Cardiac muscle cell (in vitro differentiated cells and primary cell): ENCODE measurements around the gene NT5M. TPM values are rescaled to one million over a fixed set of nuclear protein-coding genes. Genes with fewer than 3 reads are reported as not detected.

Source experiments
- DNase-seq, 2 donors: peaks; one replicate each; pipeline versions ENCODE4 v3.0.0 to v3.0.0-alpha.2; 2010 to 2017; ENCODE audit warnings: low read depth in 1 of 2, low spot score in 1 of 2
- H3K27ac ChIP-seq: fragments of 200-600 bp; sonication (generic); 2 replicates; pipeline ENCODE4 v1.5.1; 2016
- H3K27me3 ChIP-seq: fragments of 200-600 bp; sonication (generic); 2 replicates; pipeline ENCODE4 v1.6.0; 2016; ENCODE audit warnings: control low read depth
- H3K36me3 ChIP-seq: fragments of 200-600 bp; sonication (generic); 2 replicates; pipeline ENCODE4 v1.5.1; 2016; ENCODE audit warnings: control low read depth
- H3K4me1 ChIP-seq: fragments of 200-600 bp; sonication (generic); 2 replicates; pipeline ENCODE4 v1.8.1; 2017; ENCODE audit warnings: low read depth, mild to moderate bottlenecking, mixed run types
- H3K4me3 ChIP-seq: fragments of 200-600 bp; sonication (generic); 2 replicates; pipeline ENCODE4 v1.5.1; 2016; ENCODE audit warnings: mild to moderate bottlenecking
- H3K9me3 ChIP-seq: fragments of 200-600 bp; sonication (generic); 2 replicates; pipeline ENCODE4 v1.5.1; 2017; ENCODE audit warnings: low read depth, mild to moderate bottlenecking, control low read depth
- polyA plus RNA-seq: library from polyadenylated mRNA; unstranded; fragments of >200 nt; fragmentation: Nextera tagmentation; extraction: Ambion mirVana; gene quantifications from 2 replicates; pipeline ENCODE4 v1.2.1, GENCODE V29; 2016
- total RNA-seq: library from RNA; depleted of rRNA; stranded (reverse); fragments of >200 nt; gene quantifications from 2 replicates; pipeline ENCODE4 v1.2.3, GENCODE V29; 2016
- TF ChIP-seq, protein P1 (sequence below): IDR thresholded peaks from 2 replicates; pipeline ENCODE4 v1.5.1; 2012; ENCODE audit warnings: low read depth, mild to moderate bottlenecking, low read length

Gene NT5M
- total and polyA plus RNA-seq, 2 experiments from 2014 or later: 32.9 to 38.5 TPM

- DNase-seq: no peak
- no peaks in the 10 kb centered on the region for H3K36me3 ChIP-seq
Measured at GRCh38 chr17:17320188-17320910, 17.2 kb downstream of the NT5M start.

DNA sequence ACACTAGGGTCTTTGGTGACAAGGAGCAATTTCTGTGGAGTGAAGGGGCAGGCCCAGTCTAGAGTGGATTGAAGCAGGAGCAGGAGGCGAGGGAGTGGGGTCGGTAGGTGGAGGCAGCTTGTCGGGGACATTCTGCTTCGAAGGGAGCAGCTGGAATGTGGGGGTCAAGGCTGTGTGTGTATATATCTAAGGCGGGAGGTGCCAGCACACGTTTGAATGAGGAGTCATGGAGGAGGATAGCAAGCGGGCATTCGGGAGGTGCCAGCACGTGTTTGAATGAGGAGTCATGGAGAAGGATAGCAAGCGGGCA lies 17.7 kb downstream of the NT5M start:
- Histone ChIP-seq H3K36me3 (no peaks in the 10 kb centered on the region), H3K27ac (no peak overlapping the region), H3K4me1 (no peaks in the 10 kb centered on the region), H3K27me3 (no peaks in the 10 kb centered on the region), H3K4me3 (no peak overlapping the region), H3K9me3 (no peaks in the 10 kb centered on the region)
- no peak for DNase-seq
- TF ChIP-seq, protein P1, sequence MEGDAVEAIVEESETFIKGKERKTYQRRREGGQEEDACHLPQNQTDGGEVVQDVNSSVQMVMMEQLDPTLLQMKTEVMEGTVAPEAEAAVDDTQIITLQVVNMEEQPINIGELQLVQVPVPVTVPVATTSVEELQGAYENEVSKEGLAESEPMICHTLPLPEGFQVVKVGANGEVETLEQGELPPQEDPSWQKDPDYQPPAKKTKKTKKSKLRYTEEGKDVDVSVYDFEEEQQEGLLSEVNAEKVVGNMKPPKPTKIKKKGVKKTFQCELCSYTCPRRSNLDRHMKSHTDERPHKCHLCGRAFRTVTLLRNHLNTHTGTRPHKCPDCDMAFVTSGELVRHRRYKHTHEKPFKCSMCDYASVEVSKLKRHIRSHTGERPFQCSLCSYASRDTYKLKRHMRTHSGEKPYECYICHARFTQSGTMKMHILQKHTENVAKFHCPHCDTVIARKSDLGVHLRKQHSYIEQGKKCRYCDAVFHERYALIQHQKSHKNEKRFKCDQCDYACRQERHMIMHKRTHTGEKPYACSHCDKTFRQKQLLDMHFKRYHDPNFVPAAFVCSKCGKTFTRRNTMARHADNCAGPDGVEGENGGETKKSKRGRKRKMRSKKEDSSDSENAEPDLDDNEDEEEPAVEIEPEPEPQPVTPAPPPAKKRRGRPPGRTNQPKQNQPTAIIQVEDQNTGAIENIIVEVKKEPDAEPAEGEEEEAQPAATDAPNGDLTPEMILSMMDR: no peak

More at GRCh38 chr17:17320188-17320910, 17.2 kb downstream of the NT5M start:
- TF ChIP-seq, protein P1: no peak
- Histone ChIP-seq H3K4me3 (no peak overlapping the region), H3K27me3 (no peaks in the 10 kb centered on the region), H3K9me3 (no peaks in the 10 kb centered on the region), H3K4me1 (no peaks in the 10 kb centered on the region), H3K27ac (no peak overlapping the region)

DNA sequence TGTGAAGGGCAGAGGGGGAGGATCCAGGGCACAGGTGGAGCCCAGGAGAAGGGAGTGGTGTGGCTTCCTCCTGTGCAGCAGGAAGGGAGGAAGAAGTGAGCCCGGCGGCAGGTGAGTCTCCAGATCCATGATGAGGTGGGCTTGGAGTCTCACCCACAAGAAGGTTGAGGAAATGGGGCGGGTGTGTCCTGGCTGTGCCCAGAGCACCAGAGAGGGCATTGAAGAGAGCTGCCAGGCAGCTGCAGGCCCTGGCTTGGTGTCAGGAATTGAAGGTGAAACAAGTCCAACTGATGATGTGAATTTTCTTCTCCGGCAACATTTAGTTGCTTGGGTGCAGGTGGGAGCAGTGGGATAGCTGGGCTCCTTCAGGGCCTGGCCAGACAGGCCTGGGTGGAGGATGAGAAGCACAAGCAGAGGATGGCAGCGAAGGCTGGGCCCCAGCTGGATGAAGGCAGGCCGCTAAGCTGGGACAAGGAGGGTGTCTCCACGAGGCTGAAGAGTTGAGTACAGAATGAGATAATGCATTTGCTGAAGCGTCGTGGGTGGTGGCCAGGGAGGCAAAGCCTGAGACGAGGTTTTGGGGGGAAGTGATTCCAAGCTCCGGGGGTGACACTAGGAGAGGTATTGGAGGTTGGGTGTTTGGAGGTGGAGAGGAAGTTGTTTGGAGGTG lies 18.3 kb downstream of the NT5M start:
- no peaks in the 10 kb centered on the region for H3K4me1 ChIP-seq
- no peaks in the 10 kb centered on the region for H3K9me3 ChIP-seq
- no peaks in the 10 kb centered on the region for H3K36me3 ChIP-seq
- DNase-seq: no peak
- no peak overlapping the region for H3K4me3 ChIP-seq
- no peaks in the 10 kb centered on the region for H3K27me3 ChIP-seq
- no peak overlapping the region for H3K27ac ChIP-seq
- TF ChIP-seq, protein P1: no peak

DNA sequence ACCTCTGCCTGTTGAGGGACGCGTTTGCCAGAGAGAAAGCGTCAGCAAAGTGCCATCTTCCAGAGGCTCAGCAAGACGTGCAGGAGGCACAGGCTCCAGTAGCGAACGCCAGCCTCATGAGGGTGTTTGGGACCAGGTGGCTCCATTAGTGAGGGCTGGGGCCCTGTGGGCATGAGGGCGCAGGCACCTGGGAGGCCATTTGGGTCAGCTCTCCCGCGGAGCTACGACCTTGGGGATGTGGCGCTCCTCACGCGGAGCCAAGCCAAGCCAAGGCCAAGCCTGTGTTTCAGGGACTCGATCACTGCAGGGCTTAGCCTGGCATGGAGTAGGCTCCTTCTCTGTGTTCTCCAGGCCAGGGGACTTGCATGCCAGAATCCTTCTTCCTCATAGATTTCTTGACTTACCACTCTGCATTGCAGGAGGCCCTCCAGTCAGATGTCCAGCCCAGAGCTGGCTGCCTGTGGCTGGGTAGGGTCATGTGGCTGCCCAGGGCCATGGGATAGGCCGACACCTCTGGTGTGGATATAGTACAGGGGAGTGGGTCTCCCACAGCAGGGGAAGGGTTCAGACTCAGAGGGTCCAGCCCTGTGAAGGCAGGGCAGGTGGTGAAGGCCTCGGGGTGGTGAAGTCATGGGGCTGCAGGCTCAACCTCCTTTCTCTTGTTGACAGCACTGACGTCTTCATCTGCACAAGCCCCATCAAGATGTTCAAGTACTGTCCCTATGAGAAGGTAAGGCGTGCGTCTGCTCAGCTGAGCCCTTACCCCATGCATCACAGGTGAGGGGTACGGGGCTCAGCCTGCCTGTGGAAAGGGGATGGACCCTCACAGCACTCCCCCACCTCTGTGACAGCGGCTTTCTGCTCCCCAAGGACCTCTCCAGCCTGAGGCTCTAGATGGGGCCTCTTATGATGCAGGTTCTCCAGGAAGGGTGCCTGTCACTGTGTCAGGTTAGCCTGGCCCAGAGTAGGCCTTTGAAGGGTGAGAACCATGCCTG lies 19.6 kb downstream of the NT5M start:
- Histone ChIP-seq H3K27me3 (no peaks in the 10 kb centered on the region), H3K27ac (no peak overlapping the region), H3K9me3 (no peaks in the 10 kb centered on the region), H3K4me1 (no peaks in the 10 kb centered on the region), H3K36me3 (no peaks in the 10 kb centered on the region), H3K4me3 (no peak overlapping the region)
- no peak for DNase-seq
- TF ChIP-seq, protein P1: no peak

DNA sequence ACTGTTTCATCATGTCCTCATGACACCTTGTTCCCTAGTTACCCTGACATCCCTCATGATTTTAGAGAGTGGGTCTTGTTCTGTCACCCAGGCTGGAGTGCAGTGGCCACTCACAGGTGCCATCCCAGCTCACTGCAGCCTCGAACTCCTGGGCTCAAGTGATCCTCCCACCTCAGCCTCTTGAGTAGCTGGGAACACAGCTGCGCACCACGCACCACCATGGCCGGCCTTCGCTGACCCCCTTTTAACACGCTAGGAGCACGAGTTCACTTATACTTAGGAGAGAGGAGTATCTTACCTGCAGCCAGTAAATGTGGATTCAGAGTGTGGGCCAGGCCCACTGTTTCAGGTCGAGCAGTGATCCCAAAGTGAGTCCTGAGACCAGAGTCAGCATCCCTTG lies 21.4 kb downstream of the NT5M start:
- Histone ChIP-seq H3K4me3 (no peak overlapping the region), H3K27ac (no peak overlapping the region), H3K9me3 (no peaks in the 10 kb centered on the region), H3K36me3 (no peaks in the 10 kb centered on the region), H3K27me3 (no peaks in the 10 kb centered on the region), H3K4me1 (no peaks in the 10 kb centered on the region)
- no peak for DNase-seq
- TF ChIP-seq, protein P1: no peak
